ENCODE data around the gene DUOX1.

GRCh38 chr15:45089712-45090373 lies 40.0 kb upstream of the DUOX1 start:
- TF ChIP-seq EZH2 (IDR thresholded peaks at IDR 0.05; ENCODE audit: low read length) (no peak), CTCF (optimal IDR thresholded peaks at IDR 0.05 in 1 of 3, IDR thresholded peaks at IDR 0.05 in 1 of 3, conservative IDR thresholded peaks at IDR 0.05 in 1 of 3; ENCODE audit: extremely low read depth in 1 of 3, insufficient read depth in 2 of 3, low read length in 3 of 3) (no peak)

All from keratinocyte (primary cell).